ENCODE results near the gene SATL1.
"Not testable (repeated sequence)": the region's sequence is repeated elsewhere in the genome, so short reads cannot be mapped to it uniquely, and the experiment has no call there.

SATL1 gene

DNA sequence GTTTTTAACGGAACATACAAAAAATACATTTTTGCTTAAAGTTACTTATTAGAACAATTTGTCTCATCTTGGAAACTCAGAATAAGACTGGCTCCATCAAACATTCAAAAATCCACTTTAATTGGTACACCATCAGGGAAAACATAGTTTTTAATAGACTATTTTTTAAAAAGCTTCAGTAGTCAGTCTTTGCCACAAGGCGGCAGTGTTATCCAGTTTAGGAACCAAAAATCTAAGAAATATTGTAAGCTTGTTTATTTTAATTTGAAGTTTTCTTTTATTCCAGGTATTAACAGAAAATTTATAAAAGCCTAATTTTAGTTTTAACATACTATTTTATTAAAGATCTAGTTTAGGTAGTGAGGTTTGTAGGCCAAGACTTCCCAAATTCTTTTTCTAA lies 132.2 kb downstream of the SATL1 start:
- no peak for DNase-seq (ENCODE audit: low read depth)

DNA sequence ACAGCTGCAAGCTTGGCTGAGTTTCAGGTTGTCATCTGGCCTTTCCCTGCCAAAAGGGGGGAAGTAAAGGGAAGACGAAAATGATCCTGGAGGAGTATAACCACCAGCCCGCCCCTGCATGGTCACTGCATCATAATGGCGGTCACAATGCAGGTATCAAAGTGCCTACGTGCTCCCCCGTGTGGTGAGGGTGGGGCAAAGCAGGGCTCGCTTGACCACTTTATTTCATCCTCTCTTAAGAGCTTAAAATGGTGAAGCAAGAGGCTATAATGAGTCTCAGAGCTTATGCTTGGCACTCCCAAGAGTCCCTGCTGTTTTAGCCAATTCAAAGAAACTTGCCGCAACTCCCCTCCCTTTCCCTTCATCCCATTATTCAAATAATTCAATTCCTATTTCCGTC lies 134.3 kb downstream of the SATL1 start:
- no peak for DNase-seq (ENCODE audit: low read depth)

DNA sequence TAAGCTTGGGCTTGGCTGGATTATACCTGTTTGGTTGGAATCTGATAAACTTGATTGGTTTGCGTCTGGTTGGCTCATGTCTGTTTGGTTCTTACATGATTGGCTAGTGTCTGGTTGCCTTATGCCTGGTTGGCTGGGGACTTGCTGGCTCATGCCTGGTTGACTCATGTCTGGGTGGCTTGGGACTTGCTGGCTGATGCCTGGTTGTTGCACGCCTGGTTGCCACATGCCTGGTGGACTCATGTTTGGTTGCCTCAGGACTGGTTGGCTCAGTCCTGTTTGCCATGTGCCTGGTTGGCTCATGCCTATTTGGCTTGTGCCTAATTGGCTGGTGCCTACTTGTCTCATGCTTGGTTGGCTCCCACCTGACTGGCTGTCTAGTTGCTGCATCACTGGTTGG lies 135.4 kb downstream of the SATL1 start:
- DNase-seq (ENCODE audit: low read depth) = no peak

- DNase-seq (ENCODE audit: low read depth) = no peak
Measured at GRCh38 chrX:85107407-85107806, 136.2 kb downstream of the SATL1 start.

- no peak for DNase-seq (ENCODE audit: low read depth)
Measured at GRCh38 chrX:85089321-85089840, 154.2 kb downstream of the SATL1 start.

- no peak for DNase-seq (ENCODE audit: low read depth)
Measured at GRCh38 chrX:85084770-85085393, 158.7 kb downstream of the SATL1 start.

DNA sequence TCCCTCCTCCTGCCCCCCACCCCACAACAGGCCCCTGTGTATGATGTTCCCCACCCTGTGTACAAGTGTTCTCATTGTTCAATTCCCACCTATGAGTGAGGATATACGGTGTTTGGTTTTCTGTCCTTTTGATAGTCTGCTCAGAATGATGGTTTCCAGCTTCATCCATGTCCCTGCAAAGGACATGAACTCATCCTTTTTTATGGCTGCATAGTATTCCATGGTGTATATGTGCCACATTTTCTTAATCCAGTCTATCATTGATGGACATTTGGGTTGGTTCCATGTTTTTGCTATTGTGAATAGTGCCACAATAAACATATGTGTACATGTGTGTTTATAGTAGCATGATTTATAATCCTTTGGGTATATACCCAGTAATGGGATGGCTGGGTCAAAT lies 166.3 kb downstream of the SATL1 start:
- DNase-seq (ENCODE audit: low read depth) = not testable (repeated sequence)

DNA sequence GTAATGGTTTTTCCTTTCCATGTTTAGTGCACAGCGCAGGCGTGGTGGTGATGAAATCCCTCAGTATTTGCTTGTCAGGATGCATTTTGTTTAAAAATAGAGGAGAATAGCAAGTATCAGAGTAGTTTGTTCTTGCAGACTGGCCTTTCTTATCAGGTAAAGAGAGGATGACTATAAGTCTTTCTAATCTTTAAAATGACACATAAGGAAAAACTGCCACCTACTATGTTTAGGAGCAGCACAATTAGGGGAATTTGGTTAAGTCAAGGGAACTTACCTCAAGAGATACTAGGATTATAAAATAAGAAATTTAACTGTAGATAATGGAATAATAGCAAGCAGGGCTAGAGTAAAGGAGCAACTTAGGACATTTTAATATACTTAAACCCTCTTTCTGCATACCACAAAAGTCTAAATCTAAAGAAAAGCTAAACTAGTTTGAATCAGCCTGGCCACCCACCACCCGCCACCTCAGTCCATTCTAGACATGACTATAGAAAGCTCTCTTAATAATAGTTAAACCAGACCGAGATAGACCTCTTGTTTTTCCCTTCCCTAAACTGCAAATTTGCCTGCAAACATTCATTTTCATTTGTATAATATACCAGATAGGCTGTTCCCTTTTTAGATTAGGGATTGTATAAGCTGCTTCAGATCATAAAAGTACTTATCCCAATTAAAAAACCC lies 177.9 kb downstream of the SATL1 start:
- no peak for DNase-seq (ENCODE audit: low read depth)

DNA sequence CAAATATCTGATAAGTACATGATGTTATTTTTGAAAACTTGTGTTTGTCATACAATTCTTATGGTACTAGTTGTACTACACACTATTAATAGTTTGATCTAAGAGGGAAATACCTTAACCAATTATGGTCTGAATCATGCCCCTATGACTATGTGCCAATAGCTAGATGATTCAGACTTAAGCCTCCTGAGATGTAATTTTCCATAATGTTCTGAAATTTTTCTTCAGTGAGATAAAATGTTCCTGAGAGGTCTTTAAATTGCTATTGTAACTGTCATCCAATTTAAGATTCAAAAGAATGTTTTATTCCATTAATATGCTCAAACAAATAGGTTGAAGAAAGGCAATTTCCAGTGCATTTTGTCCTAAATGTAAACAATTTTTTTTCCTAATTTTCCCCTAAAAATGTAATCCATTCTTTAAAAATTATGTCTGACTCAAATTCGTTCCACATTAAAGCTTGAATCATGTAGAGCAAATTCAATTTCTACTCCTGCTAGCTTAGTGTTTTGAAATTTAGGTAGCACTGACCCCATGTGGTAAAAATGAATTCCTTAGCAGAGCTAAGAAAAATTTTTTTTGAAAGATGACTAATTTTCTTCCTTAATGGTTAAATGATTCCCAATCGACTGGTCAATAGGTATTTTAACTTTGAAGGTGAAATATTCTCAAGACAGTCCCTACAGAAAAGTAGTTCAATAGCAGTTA lies 190.8 kb downstream of the SATL1 start:
- no peak for DNase-seq (ENCODE audit: low read depth)

DNA sequence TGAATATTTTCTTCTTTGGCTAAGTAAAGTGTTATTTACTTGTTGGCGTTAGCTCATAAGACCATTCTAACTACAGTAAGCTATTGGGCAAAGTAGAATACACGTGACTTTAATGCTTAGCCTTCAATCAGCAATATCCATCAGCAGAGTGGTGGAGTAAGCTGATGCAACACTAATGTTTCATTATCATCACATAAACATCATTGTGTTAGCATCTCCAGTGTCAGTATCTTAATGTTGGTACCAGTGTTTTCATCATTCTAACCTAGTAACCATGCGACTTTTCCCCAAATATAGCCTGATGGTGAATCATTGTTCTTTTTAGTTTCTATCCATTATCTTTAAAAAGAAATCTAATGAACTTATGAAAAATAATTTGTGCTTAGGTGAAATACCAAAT lies 191.4 kb downstream of the SATL1 start:
- DNase-seq (ENCODE audit: low read depth) = no peak

DNA sequence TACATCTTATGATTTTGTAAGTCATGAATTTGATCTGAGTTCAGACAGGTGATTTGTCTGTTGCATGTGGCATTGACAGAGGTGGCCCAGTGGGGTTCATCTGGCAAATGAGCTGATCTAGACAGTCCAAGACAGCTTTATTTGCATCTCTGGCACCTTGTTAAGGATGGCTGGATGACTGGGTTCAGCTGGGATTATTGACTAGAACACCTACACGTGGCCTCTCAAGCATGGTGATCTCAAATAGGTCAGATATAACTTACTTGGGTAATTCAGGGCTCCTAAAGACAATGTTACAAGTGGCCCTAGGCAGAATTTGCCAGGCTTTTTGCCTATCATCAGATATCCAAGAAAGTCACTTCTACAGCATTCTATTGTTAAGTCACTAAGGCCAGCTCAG lies 192.0 kb downstream of the SATL1 start:
- DNase-seq (ENCODE audit: low read depth) = no peak
